22Rv1 (cell line): Measurements from ENCODE around the gene ESRRG.

ENCODE experiments used
- H3K27ac ChIP-seq: fragments of 450-650 bp; 2 replicates; pipeline ENCODE4 v1.5.1; 2017
- CTCF ChIP-seq: fragments of 450-650 bp; IDR thresholded peaks from 2 replicates; pipeline ENCODE4 v1.5.1; 2017; ENCODE audit warnings: mild to moderate bottlenecking
- ZFX ChIP-seq: fragments of 450-650 bp; IDR thresholded peaks from 2 replicates; pipeline ENCODE4 v1.6.1; 2017; ENCODE audit warnings: antibody characterized with exemption, borderline replicate concordance

ESRRG gene

GRCh38 chr1:216566641-216567205, 156.5 kb downstream of the ESRRG start:
- peak; percentile 76 for TF ChIP-seq CTCF
- no peak for TF ChIP-seq ZFX
- H3K27ac ChIP-seq: no peak overlapping the region

GRCh38 chr1:216563087-216563486, 160.1 kb downstream of the ESRRG start:
- H3K27ac ChIP-seq: no peak overlapping the region
- TF ChIP-seq ZFX (no peak), CTCF (no peak)

- no peak overlapping the region for H3K27ac ChIP-seq
- TF ChIP-seq ZFX (no peak), CTCF (no peak)
These were observed 160.8 kb downstream of the ESRRG start for GRCh38 chr1:216562383-216562782.

GRCh38 chr1:216560527-216560926, 162.7 kb downstream of the ESRRG start:
- TF ChIP-seq ZFX: no peak
- TF ChIP-seq CTCF: no peak
- no peak overlapping the region for H3K27ac ChIP-seq

- no peak for TF ChIP-seq ZFX
- no peak for TF ChIP-seq CTCF
- H3K27ac ChIP-seq: no peak overlapping the region
These were observed 163.9 kb downstream of the ESRRG start for GRCh38 chr1:216559359-216559758.

- no peak overlapping the region for H3K27ac ChIP-seq
- TF ChIP-seq CTCF (no peak), ZFX (no peak)
These were observed 167.6 kb downstream of the ESRRG start for GRCh38 chr1:216555653-216556052.

GRCh38 chr1:216554934-216555333, 168.3 kb downstream of the ESRRG start:
- TF ChIP-seq ZFX (no peak), CTCF (no peak)
- H3K27ac ChIP-seq: no peak overlapping the region
